ENCODE measurements around the gene PFDN5.

Gene PFDN5

DNA sequence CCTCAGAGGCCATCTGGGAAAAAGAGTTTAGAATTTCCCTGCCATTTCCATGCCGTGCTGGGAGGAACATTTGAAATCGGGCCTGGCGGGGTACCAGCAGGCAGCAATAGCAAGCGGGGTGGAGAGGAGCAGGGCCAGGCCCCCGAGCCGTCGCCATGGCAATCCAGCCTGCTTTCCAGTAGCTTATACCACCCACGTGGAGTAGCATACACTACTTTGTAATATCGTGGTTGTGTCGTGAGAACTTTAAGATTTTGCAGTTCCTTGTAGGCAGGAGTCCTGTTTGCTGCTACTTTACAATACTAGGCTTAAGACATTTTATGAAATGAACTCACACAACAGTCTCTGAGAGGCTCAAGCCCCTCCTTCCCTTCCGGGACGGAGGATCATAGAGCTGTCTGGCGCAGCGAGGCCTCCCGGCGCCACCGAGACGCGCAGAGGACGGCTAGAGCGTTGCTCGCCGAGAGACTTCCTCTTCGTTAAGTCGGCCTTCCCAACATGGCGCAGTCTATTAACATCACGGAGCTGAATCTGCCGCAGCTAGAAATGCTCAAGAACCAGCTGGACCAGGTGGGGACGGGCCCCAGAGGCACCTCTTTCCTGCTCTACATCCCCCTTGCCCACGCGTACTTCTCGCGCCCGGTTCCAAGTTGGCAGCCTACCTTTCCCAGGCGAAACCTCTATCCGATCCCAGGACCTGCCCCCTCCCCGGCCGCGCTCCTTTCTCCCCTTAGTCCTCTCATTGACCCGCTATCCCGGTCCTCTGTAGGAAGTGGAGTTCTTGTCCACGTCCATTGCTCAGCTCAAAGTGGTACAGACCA is at the start of gene PFDN5:
Gene PFDN5, plus strand, starts transcription at position 473 of the 821 bp plus-strand sequence. Its CDS starts 26 bp downstream, at position 499.
- no peaks in the 10 kb centered on the region for H3K27me3 ChIP-seq (ENCODE audit: low read depth)
- peak; percentile 81 to 89 for DNase-seq (ENCODE audit: low spot score in 2 of 2)
- H3K4me3 ChIP-seq = peak within 1 kb of the TSS; percentile 81
- H3K4me1 ChIP-seq = peaks cover 4% of the 10 kb centered on the region
- in situ Hi-C loops (cut with MboI; ENCODE audit: low sequenced_read_pairs) = no loop called here
- H3K9me3 ChIP-seq = no peaks in the 10 kb centered on the region
- peaks cover 50% of the 10 kb centered on the region for H3K36me3 ChIP-seq (replicated peaks)

DNA sequence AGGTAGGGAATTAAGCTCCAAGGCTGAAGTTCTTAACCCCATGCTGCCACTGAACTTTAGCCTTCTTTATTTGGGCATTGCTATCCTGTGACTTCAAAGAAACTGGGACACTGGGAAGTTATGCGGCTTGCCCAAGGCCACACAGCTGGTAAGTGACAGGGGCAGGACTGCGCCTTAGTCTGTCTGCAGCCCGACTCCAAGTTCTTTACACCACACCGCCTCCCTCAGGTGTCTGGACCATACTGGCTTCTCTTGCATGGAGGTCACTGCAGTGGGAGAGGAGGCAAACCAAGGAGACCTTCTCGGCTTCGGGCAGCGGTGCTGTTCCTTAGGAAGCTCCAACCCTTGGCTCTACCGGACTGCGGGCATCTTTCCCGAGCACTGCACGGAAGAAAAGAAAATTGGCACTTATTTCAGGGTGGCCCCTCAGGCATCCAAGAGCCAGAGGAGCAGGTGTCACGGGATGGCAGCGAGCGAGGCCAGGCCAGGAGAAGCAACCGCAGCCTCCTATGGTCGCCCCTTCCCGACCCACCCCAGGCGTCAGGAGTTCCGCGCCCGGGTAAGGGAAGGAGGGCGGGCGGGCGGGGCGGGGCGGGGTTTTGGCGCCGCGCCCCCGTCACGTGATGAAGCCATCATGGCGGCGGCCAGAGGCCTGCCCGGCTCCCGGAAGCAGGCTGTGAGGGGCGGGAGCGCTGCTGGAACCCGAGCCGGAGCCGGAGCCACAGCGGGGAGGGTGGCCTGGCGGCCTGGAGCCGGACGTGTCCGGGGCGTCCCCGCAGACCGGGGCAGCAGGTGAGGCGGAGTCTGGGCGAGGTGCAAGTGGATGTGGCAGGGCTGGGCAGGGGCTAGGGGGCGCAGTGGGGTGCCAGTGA is 43.6 kb upstream of the PFDN5 start:
- in situ Hi-C loops (cut with MboI; ENCODE audit: low sequenced_read_pairs) = no loop called here
- Histone ChIP-seq H3K27me3 (ENCODE audit: low read depth) (no peaks in the 10 kb centered on the region), H3K4me1 (peaks cover 7% of the 10 kb centered on the region), H3K36me3 (replicated peaks) (peaks cover 5% of the 10 kb centered on the region; the same call in 1 of the 2 replicates), H3K9me3 (no peaks in the 10 kb centered on the region), H3K4me3 (peak overlapping the region; percentile 92)
- peak; percentile 70 to 82 for DNase-seq (ENCODE audit: low spot score in 2 of 2)

DNA sequence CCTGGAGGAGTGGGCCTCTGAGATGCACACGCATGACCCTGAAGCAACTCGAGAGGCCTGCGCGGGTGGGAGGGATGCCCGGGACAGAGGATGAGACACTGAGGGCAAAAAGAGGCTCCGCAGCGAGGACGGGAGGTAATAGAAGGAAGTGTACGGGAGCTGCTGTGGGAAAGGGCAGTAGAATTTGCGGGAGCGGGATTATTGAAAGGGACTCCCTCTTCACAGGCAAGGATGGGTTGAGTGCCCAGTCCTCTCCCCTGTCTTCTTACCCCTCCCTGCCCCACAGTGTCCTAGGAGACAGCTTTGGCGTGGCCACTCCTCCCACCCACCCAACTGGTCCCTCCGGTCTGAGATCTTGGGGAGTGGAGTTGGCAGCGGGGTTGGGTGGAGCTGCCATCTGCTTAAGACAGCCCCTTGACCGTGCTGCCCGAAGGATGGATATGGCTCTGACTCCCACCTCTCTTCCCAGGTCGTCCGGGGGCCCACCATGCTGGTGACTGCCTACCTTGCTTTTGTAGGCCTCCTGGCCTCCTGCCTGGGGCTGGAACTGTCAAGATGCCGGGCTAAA is 42.9 kb upstream of the PFDN5 start:
- Histone ChIP-seq H3K36me3 (replicated peaks) (peaks cover 5% of the 10 kb centered on the region; the same call in 1 of the 2 replicates), H3K4me3 (peak overlapping the region; percentile 92), H3K9me3 (no peaks in the 10 kb centered on the region), H3K27me3 (ENCODE audit: low read depth) (no peaks in the 10 kb centered on the region), H3K4me1 (peaks cover 7% of the 10 kb centered on the region)
- no peak for DNase-seq (ENCODE audit: low spot score in 2 of 2)
- in situ Hi-C loops (cut with MboI; ENCODE audit: low sequenced_read_pairs) = no loop called here

- Histone ChIP-seq H3K36me3 (replicated peaks) (peaks cover 5% of the 10 kb centered on the region; the same call in 1 of the 2 replicates), H3K9me3 (no peaks in the 10 kb centered on the region), H3K4me1 (peaks cover 7% of the 10 kb centered on the region), H3K27me3 (ENCODE audit: low read depth) (no peaks in the 10 kb centered on the region), H3K4me3 (no peak overlapping the region)
- in situ Hi-C loops (cut with MboI; ENCODE audit: low sequenced_read_pairs) = no loop called here
- DNase-seq (ENCODE audit: low spot score in 2 of 2) = no peak
Observed at GRCh38 chr12:53253298-53253697, 42.0 kb upstream of the PFDN5 start.

GRCh38 chr12:53254816-53255545 is 40.4 kb upstream of the PFDN5 start:
- no peak overlapping the region for H3K4me3 ChIP-seq
- no peak for DNase-seq (ENCODE audit: low spot score in 2 of 2)
- H3K4me1 ChIP-seq = peaks cover 7% of the 10 kb centered on the region
- no peaks in the 10 kb centered on the region for H3K27me3 ChIP-seq (ENCODE audit: low read depth)
- in situ Hi-C loops (cut with MboI; ENCODE audit: low sequenced_read_pairs) = no loop called here
- peaks cover 5% of the 10 kb centered on the region; the same call in 1 of the 2 replicates for H3K36me3 ChIP-seq (replicated peaks)
- H3K9me3 ChIP-seq = no peaks in the 10 kb centered on the region

GRCh38 chr12:53255996-53256395 is 39.3 kb upstream of the PFDN5 start:
- Histone ChIP-seq H3K4me1 (peaks cover 6% of the 10 kb centered on the region), H3K27me3 (ENCODE audit: low read depth) (no peaks in the 10 kb centered on the region), H3K9me3 (no peaks in the 10 kb centered on the region), H3K36me3 (replicated peaks) (peaks cover 5% of the 10 kb centered on the region; the same call in 1 of the 2 replicates), H3K4me3 (no peak overlapping the region)
- in situ Hi-C loops (cut with MboI; ENCODE audit: low sequenced_read_pairs) = no loop called here
- no peak for DNase-seq (ENCODE audit: low spot score in 2 of 2)

DNA sequence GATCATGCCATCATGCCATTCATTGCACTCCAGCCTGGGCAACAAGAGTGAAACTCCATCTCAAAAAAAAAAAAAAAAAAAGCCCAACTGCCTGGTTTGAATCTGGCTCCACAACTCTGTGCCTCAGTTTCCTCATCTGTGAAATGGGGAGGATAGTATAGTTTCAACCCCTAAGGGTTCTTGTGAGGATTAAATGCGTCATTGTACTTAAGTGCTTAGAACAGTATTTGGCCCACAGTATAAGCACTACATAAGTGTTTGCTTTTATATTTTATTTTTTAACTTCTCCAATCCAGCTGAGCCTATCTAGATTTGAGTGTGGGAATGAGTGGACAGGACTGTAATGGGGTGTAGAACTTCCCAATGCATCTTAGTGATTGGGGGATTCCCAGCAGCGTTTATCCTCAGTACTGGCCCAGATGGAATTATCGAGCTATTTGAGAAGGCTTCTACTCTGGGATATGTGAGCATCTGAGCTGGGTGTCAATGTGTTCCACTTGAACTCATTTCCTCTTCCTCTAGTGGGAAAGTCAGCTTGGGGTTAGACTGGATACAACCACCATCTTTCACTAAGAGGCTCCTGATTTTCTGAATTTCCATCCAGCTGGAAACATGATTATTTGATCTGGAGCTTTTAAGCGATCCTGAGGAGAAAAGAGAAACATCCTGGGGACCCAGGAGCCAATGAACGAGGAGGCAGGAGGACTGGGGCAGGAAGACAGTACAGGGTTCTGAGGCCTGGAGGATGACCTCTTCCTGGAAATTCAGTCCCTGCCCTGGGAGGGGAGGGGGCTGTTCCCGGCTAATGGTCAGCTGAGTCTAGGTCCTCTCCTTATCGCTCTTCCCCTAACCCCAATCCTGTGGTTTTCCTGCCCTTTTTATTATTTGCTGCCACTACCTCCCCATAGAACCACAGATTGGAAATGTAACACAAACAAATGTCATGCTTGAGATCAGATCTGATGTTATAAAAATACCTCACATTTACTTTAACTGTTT is 36.5 kb upstream of the PFDN5 start:
- DNase-seq (ENCODE audit: low spot score in 2 of 2) = no peak
- Histone ChIP-seq H3K4me1 (no peaks in the 10 kb centered on the region), H3K9me3 (no peaks in the 10 kb centered on the region), H3K36me3 (replicated peaks) (peaks cover 2% of the 10 kb centered on the region; the same call in 1 of the 2 replicates), H3K27me3 (ENCODE audit: low read depth) (no peaks in the 10 kb centered on the region), H3K4me3 (no peak overlapping the region)
- in situ Hi-C loops (cut with MboI; ENCODE audit: low sequenced_read_pairs) = no loop called here

DNA sequence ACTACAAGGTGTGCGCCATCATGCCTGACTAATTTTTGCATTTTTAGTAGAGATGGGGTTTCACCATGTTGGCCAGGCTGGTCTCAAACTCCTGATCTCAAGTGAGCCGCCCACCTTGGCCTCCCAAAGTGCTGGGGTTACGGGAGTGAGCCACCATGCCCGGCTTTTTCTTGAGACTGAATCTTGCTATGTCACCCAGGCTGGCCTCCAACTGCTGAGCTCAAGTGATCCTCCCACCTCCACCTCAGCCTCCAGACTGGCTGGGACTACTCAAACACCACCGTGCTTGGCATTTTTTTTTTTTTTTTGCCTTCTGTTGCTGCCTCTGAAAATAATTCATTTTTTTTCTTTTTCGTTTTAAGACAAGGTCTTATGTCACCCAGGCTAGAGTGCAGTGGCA is 35.5 kb upstream of the PFDN5 start:
- in situ Hi-C loops (cut with MboI; ENCODE audit: low sequenced_read_pairs) = no loop called here
- no peak overlapping the region for H3K4me3 ChIP-seq
- H3K27me3 ChIP-seq (ENCODE audit: low read depth) = no peaks in the 10 kb centered on the region
- no peak for DNase-seq (ENCODE audit: low spot score in 2 of 2)
- H3K36me3 ChIP-seq (replicated peaks) = no peaks in the 10 kb centered on the region
- H3K9me3 ChIP-seq = no peaks in the 10 kb centered on the region
- no peaks in the 10 kb centered on the region for H3K4me1 ChIP-seq

- in situ Hi-C loops (cut with MboI; ENCODE audit: low sequenced_read_pairs) = no loop called here
Observed at GRCh38 chr12:53265783-53266182, 29.6 kb upstream of the PFDN5 start.

GRCh38 chr12:53267306-53267998 is 27.9 kb upstream of the PFDN5 start:
- H3K9me3 ChIP-seq = no peaks in the 10 kb centered on the region
- peaks cover 36% of the 10 kb centered on the region for H3K36me3 ChIP-seq (replicated peaks)
- no peaks in the 10 kb centered on the region for H3K27me3 ChIP-seq (ENCODE audit: low read depth)
- peaks cover 10% of the 10 kb centered on the region for H3K4me1 ChIP-seq
- peak overlapping the region; percentile 76 for H3K4me3 ChIP-seq
- peak in 1 of 2 experiments; percentile 33 for DNase-seq (ENCODE audit: low spot score in 2 of 2)
- in situ Hi-C loops (cut with MboI; ENCODE audit: low sequenced_read_pairs) = no loop called here

More at GRCh38 chr12:53265783-53266182, 29.6 kb upstream of the PFDN5 start:
- peaks cover 23% of the 10 kb centered on the region for H3K36me3 ChIP-seq (replicated peaks)
- no peak overlapping the region for H3K4me3 ChIP-seq
- peaks cover 10% of the 10 kb centered on the region for H3K4me1 ChIP-seq
- no peak for DNase-seq (ENCODE audit: low spot score in 2 of 2)
- H3K27me3 ChIP-seq (ENCODE audit: low read depth) = no peaks in the 10 kb centered on the region
- no peaks in the 10 kb centered on the region for H3K9me3 ChIP-seq

- Histone ChIP-seq H3K4me1 (peaks cover 10% of the 10 kb centered on the region), H3K36me3 (replicated peaks) (peaks cover 39% of the 10 kb centered on the region), H3K27me3 (ENCODE audit: low read depth) (no peaks in the 10 kb centered on the region), H3K9me3 (no peaks in the 10 kb centered on the region), H3K4me3 (peak within 1 kb of the TSS; percentile 76)
- in situ Hi-C loops (cut with MboI; ENCODE audit: low sequenced_read_pairs) = no loop called here
- peak; percentile 78 to 87 for DNase-seq (ENCODE audit: low spot score in 2 of 2)
Observed at GRCh38 chr12:53267999-53268629, 27.2 kb upstream of the PFDN5 start, which contains the start of gene ESPL1. ESPL1 (plus strand) TSS chr12:53268299; CDS start chr12:53268767, 468 bp downstream.
